Measurements from ENCODE around the gene SRSF8. TPM values are rescaled to one million over a fixed set of nuclear protein-coding genes. Genes with fewer than 3 reads are reported as not detected.
"Not testable (repeated sequence)": the region's sequence is repeated elsewhere in the genome, so short reads cannot be mapped to it uniquely, and the experiment has no call there.

SRSF8 gene
- total RNA-seq, 1 donor from 2014 or later: 19.0 TPM

DNA sequence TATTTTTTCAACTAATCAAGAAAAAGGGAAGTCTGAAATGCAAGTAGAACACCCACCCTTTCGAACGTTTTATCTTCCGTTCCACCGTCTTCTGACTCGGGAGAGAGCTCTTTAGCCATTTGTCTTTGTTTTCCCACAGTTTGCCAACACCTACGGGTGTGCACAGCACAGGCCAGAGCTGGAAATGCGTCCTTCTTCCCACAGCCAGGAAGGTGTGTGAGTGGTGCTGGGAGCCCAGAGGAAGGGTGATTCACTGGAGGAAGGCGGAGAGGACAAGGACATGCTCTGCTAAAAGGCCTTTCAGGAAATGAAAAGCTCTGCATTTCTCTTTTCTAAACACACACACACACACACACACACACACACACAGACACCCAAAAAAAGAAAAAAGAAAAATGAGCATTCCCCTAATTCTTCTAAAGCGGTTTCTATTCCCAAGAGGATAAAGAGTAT, 41.5 kb downstream of the SRSF8 start:
- TF ChIP-seq, protein P1, sequence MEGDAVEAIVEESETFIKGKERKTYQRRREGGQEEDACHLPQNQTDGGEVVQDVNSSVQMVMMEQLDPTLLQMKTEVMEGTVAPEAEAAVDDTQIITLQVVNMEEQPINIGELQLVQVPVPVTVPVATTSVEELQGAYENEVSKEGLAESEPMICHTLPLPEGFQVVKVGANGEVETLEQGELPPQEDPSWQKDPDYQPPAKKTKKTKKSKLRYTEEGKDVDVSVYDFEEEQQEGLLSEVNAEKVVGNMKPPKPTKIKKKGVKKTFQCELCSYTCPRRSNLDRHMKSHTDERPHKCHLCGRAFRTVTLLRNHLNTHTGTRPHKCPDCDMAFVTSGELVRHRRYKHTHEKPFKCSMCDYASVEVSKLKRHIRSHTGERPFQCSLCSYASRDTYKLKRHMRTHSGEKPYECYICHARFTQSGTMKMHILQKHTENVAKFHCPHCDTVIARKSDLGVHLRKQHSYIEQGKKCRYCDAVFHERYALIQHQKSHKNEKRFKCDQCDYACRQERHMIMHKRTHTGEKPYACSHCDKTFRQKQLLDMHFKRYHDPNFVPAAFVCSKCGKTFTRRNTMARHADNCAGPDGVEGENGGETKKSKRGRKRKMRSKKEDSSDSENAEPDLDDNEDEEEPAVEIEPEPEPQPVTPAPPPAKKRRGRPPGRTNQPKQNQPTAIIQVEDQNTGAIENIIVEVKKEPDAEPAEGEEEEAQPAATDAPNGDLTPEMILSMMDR (IDR thresholded peaks at IDR 0.05; ENCODE audit: borderline replicate concordance): no peak
- H3K27ac ChIP-seq (replicated peaks): peak overlapping the region; percentile 90
- DNase-seq: peak; percentile 24
- H3K4me3 ChIP-seq: peak overlapping the region; percentile 40
- no peaks in the 10 kb centered on the region for H3K27me3 ChIP-seq (ENCODE audit: low read depth)
- intact Hi-C loops (cut with micrococcal nuclease): no loop called here
- peaks cover 6% of the 10 kb centered on the region for H3K36me3 ChIP-seq
- H3K9me3 ChIP-seq (replicated peaks): no peaks in the 10 kb centered on the region
- H3K4me1 ChIP-seq: peaks cover 52% of the 10 kb centered on the region

DNA sequence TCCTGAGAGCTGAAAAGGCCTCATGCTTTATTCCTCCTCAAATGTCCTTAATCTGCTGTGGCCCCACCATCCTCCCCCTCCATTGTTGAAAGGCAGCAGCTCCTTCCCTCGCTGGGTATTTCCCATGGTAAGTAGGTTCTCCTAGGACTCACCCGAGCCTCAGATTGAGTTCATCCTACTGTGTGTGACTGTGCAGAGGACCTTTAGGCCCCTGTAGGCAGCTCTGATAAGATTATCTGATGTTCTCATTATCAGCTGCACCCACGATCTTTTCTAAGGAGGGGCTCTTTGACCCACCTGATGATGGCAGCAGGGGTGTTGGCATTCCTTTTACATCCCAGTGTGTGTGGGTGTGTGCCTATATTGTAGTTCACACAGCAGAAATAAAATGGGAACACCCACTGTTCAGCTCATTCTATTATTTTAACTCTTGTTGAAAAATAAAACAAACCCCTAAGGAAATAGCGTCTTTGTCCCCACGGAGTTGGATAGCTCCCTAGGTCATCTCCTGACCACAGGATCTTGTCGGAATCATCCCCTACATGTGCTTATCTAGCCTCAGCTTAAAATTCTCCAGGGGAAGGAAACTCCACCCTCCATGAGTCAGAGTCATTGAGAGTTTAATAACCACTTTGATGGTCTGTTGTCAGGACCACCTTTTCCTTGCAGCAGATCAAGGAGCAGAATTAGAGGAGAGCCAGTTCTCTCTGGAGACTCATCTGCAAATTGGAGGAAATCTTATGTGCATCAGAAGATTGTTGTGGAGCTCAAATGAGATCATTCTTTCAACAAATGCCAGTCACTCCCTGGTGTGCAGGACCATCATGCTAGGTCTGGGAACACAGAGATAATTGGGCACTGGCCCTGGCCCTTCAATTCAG, 42.2 kb downstream of the SRSF8 start:
- Histone ChIP-seq H3K4me3 (peak overlapping the region; percentile 40), H3K27ac (replicated peaks) (peak overlapping the region; percentile 90), H3K9me3 (replicated peaks) (no peaks in the 10 kb centered on the region), H3K27me3 (ENCODE audit: low read depth) (no peaks in the 10 kb centered on the region), H3K4me1 (peaks cover 52% of the 10 kb centered on the region), H3K36me3 (peaks cover 6% of the 10 kb centered on the region)
- no peak for DNase-seq
- intact Hi-C loops (cut with micrococcal nuclease): no loop called here
- TF ChIP-seq, protein P1 (IDR thresholded peaks at IDR 0.05; ENCODE audit: borderline replicate concordance): no peak

DNA sequence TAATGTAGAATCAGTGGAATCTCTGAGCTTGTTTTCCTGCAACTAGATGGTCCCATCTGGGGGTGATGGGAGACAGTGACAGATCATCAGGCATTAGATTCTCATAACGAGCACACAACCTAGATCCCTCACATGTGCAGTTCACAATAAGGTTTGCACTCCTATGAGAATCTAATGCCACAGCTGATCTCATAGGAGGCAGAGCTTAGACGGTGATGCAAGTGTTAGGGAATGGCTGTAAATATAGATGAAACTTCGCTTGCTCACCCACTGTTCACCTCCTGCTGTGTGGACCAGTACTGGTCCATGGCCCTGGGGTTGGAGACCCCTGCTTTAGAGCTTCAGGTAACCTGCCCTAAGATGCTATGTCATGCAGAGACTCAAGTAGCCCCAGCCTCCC, 44.8 kb downstream of the SRSF8 start:
- H3K36me3 ChIP-seq; H3K27ac ChIP-seq (replicated peaks); H3K4me3 ChIP-seq; H3K27me3 ChIP-seq (ENCODE audit: low read depth); H3K9me3 ChIP-seq (replicated peaks); intact Hi-C loops (cut with micrococcal nuclease); DNase-seq: not testable (repeated sequence)
- peaks cover 44% of the 10 kb centered on the region for H3K4me1 ChIP-seq

DNA sequence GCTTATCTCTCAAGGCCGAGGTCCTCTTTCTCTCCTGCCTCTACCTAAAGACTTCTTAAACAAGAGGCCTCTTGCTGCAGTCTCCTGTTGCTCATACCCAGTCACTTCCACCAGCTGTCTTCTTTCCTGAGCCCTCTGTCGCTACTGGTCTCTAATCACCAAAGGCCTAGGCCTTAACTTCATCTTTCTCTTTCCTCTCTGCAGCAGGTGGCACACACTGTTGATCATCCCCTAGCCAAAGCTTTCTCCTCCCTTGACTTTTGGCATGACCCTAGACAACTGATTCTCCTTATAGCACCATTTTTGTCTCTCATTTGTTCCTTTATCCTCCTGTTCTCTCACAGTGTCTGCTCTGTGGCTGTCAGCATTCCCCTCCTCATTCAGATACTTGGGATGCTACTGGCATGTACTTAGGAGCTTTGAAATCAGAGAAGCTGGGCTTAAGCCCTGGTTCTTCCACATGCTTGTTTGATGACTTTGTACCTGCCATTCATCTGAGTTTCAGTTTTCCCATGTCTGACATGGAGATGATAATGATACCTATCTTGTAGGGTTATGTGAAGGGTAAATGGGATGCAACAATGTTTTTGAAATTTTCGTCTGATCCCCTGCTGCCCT, 45.3 kb downstream of the SRSF8 start:
- TF ChIP-seq, protein P1 (IDR thresholded peaks at IDR 0.05; ENCODE audit: borderline replicate concordance): no peak
- intact Hi-C loops (cut with micrococcal nuclease): no loop called here
- peak overlapping the region; percentile 33 for H3K27ac ChIP-seq (replicated peaks)
- DNase-seq: no peak
- H3K36me3 ChIP-seq: peaks cover 6% of the 10 kb centered on the region
- H3K4me1 ChIP-seq: peaks cover 39% of the 10 kb centered on the region
- no peaks in the 10 kb centered on the region for H3K27me3 ChIP-seq (ENCODE audit: low read depth)
- H3K9me3 ChIP-seq (replicated peaks): peaks cover 5% of the 10 kb centered on the region
- H3K4me3 ChIP-seq: no peak overlapping the region

DNA sequence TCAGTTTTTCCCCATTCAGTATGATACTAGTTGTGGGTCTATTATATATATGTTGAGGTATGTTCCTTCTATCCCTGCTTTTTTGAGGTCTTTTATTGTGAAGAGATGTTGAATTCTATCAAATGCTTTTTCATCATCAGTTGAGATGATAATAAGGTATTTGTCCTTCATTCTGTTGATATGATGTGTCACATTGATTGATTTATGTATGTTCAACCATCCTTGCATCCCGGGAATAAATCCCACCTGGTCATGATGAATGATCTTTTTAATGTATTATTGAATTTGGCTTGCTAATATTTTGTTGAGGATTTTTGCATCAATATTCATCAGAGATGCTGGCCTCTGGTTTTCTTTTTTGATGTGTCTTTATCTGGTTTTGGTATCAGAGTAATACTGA, 48.9 kb downstream of the SRSF8 start:
- TF ChIP-seq, protein P1 (IDR thresholded peaks at IDR 0.05; ENCODE audit: borderline replicate concordance): no peak
- no peaks in the 10 kb centered on the region for H3K36me3 ChIP-seq
- intact Hi-C loops (cut with micrococcal nuclease): no loop called here
- H3K27ac ChIP-seq (replicated peaks): no peak overlapping the region
- H3K9me3 ChIP-seq (replicated peaks): peaks cover 19% of the 10 kb centered on the region
- no peak overlapping the region for H3K4me3 ChIP-seq
- no peaks in the 10 kb centered on the region for H3K27me3 ChIP-seq (ENCODE audit: low read depth)
- DNase-seq: no peak
- H3K4me1 ChIP-seq: peaks cover 10% of the 10 kb centered on the region

Measured in left ventricle myocardium inferior (tissue), 1 donor.